Breast epithelium (tissue), 4 donors: ENCODE results near the gene CHURC1. TPM values are rescaled to one million over a fixed set of nuclear protein-coding genes. Genes with fewer than 3 reads are reported as not detected.

ENCODE experiments used
- DNase-seq, 2 donors: peaks; one replicate each; pipeline ENCODE4 v3.0.0-alpha.2; 2019; ENCODE audit warnings: low spot score in 2 of 2
- H3K27ac ChIP-seq, 2 donors: fragments of 200-600 bp; sonication (generic) in 1 of 2; one replicate each; pipeline ENCODE4 v1.5.1; 2016 to 2019; ENCODE audit warnings: mild to moderate bottlenecking in 1 of 2
- H3K27me3 ChIP-seq, 2 donors: fragments of 200-600 bp; sonication (generic) in 1 of 2; one replicate each; pipeline versions ENCODE4 v1.5.1 to v1.6.0; 2017 to 2019; ENCODE audit warnings: control low read depth in 1 of 2, mild to moderate bottlenecking in 1 of 2
- H3K36me3 ChIP-seq: fragments of 200-600 bp; one replicate; pipeline ENCODE4 v1.5.1; 2019
- H3K4me1 ChIP-seq, 2 donors: fragments of 200-600 bp; sonication (generic); one replicate each; pipeline ENCODE4 v1.5.1; 2016 to 2019; ENCODE audit warnings: control low read depth in 1 of 2
- H3K4me3 ChIP-seq, 3 donors: fragments of 200-600 bp; sonication (generic); 1 replicate in 2 of 3; 2 replicates in 1 of 3; pipeline ENCODE4 v1.5.1; 2016 to 2019; ENCODE audit warnings: mild to moderate bottlenecking in 3 of 3, moderate library complexity in 2 of 3
- H3K9me3 ChIP-seq, 2 donors: fragments of 200-600 bp; sonication (generic) in 1 of 2; one replicate each; pipeline ENCODE4 v1.5.1; 2016 to 2019; ENCODE audit warnings: control low read depth in 1 of 2
- POLR2A ChIP-seq: fragments of 450-650 bp; IDR thresholded peaks from one replicate; pipeline ENCODE4 v1.6.1; 2016; ENCODE audit warnings: antibody characterized with exemption, mild to moderate bottlenecking, moderate library complexity
- POLR2AphosphoS5 ChIP-seq, 3 donors: sonication (generic); formaldehyde crosslinking; IDR thresholded peaks; one replicate each; pipeline ENCODE4 v1.6.1; 2017; ENCODE audit warnings: antibody characterized with exemption in 3 of 3
- intact Hi-C: fragments of 100-400 bp; cut with DNase I; formaldehyde crosslinking; loops from one replicate; pipeline ENCODE4 v1.15.1; 2023; ENCODE audit warnings: low total_unique reads
- total RNA-seq, 3 donors: library from RNA; depleted of rRNA; stranded (reverse); fragments of >200 nt; gene quantifications; one replicate each; pipeline ENCODE4 v1.1.0, GENCODE V29; 2016
- TF ChIP-seq, protein P1 (sequence below), 3 donors: fragments of 450-650 bp; IDR thresholded peaks; one replicate each; pipeline ENCODE4 v1.5.1; 2016 to 2017; ENCODE audit warnings: antibody characterized with exemption in 3 of 3, mild to moderate bottlenecking in 3 of 3, moderate library complexity in 3 of 3

The CHURC1 gene
- total RNA-seq, 3 donors from 2014 or later: 85.6 to 122 (median 102) TPM

DNA sequence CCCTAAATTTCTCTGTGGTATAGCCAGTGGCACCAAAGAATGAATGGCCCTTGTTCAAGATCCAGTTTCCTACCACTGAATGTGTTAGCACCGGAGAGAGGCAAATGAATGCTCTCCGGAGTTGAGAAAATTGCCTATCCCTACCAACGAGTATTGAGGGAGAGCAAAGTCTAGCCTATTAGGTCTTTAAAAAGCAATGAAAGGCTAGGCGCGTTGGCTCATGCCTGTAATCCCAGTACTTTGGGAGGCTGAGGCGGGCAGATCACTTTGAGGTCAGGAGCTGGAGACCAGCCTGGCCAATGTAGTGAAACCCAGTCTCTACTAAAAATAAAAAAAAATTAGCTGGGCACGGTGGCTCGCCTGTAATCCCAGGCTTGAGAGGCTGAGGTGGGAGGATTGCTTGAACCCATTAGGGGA is 58.8 kb downstream of the CHURC1 start:
- intact Hi-C loops: no loop called here

GRCh38 chr14:64973826-64974225 is 59.6 kb downstream of the CHURC1 start:
- no peak for TF ChIP-seq POLR2AphosphoS5 (IDR thresholded peaks at IDR 0.05)
- no peak for TF ChIP-seq POLR2A
- TF ChIP-seq, protein P1, sequence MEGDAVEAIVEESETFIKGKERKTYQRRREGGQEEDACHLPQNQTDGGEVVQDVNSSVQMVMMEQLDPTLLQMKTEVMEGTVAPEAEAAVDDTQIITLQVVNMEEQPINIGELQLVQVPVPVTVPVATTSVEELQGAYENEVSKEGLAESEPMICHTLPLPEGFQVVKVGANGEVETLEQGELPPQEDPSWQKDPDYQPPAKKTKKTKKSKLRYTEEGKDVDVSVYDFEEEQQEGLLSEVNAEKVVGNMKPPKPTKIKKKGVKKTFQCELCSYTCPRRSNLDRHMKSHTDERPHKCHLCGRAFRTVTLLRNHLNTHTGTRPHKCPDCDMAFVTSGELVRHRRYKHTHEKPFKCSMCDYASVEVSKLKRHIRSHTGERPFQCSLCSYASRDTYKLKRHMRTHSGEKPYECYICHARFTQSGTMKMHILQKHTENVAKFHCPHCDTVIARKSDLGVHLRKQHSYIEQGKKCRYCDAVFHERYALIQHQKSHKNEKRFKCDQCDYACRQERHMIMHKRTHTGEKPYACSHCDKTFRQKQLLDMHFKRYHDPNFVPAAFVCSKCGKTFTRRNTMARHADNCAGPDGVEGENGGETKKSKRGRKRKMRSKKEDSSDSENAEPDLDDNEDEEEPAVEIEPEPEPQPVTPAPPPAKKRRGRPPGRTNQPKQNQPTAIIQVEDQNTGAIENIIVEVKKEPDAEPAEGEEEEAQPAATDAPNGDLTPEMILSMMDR (IDR thresholded peaks at IDR 0.05): no peak
- Histone ChIP-seq H3K36me3 (no peaks in the 10 kb centered on the region), H3K4me1 (peaks cover 0 to 13% of the 10 kb centered on the region in 2 donors), H3K27me3 (no peaks in the 10 kb centered on the region), H3K4me3 (no peak overlapping the region), H3K27ac (no peak overlapping the region), H3K9me3 (no peaks in the 10 kb centered on the region)
- DNase-seq: no peak
- intact Hi-C loops: no loop called here

More for the DNA sequence above, 58.8 kb downstream of the CHURC1 start:
- H3K36me3 ChIP-seq: no peaks in the 10 kb centered on the region
- peaks cover 0 to 13% of the 10 kb centered on the region in 2 donors for H3K4me1 ChIP-seq
- DNase-seq: no peak
- TF ChIP-seq, protein P1 (IDR thresholded peaks at IDR 0.05): no peak
- no peak for TF ChIP-seq POLR2A
- no peak for TF ChIP-seq POLR2AphosphoS5 (IDR thresholded peaks at IDR 0.05)
- H3K4me3 ChIP-seq: no peak overlapping the region
- no peaks in the 10 kb centered on the region for H3K9me3 ChIP-seq
- no peaks in the 10 kb centered on the region for H3K27me3 ChIP-seq
- H3K27ac ChIP-seq: no peak overlapping the region

DNA sequence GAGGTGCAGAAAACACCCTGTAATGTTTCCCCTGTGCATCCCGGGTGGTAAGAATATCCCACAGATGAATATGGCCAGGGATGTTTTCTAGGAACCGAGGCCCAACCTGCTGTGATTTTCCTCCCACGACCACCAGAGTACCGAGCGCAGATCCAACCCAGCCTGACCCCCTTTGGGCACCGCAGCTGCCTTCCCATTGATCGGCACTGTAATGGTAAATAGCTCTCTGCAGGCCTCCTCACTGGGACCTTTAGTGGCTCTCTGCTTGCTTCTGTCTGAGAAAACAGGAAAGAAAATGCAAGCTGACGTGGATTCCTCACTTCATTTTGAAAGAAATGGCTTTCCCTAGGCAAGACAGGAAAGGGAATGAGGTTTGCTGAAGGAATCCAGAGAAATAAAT is 60.3 kb downstream of the CHURC1 start:
- Histone ChIP-seq H3K36me3 (no peaks in the 10 kb centered on the region), H3K27me3 (no peaks in the 10 kb centered on the region), H3K27ac (no peak overlapping the region), H3K9me3 (no peaks in the 10 kb centered on the region), H3K4me3 (no peak overlapping the region), H3K4me1 (peaks cover 0 to 13% of the 10 kb centered on the region in 2 donors)
- TF ChIP-seq, protein P1 (IDR thresholded peaks at IDR 0.05): no peak
- TF ChIP-seq POLR2AphosphoS5 (IDR thresholded peaks at IDR 0.05): no peak
- no peak for TF ChIP-seq POLR2A
- no peak for DNase-seq
- intact Hi-C loops: no loop called here

DNA sequence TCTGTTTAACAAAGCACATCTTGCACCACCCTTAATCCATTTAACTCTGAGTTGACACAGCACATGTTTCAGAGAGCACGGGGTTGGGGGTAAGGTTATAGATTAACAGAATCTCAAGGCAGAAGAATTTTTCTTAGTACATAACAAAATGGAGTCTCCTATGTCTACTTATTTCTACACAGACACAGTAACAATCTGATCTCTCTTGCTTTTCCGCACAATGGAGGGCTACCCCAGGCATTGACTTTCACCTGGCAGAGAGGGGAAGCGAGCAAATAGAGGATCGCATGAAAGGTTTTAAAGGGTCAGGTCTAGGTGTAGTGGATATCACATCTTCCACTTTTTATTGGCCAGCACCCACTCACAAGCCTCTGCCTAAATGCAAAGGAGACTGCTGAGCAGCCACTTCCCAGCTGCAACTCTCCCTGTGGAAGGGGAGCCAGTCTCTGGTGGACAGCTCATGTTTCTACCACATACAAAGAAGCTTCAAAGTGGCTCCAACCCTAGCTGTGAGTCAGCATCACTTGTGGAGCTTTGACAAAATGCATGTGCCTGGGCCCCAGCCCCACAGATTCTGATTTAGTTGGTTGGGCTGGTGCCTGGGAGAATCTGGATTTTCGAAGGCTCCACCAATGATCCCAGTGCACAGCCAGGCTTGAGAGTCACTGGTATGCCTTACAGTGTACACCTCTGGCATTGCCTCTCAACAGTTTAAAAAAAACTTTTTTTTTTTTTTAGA is 65.2 kb downstream of the CHURC1 start:
- no peak overlapping the region for H3K4me3 ChIP-seq
- intact Hi-C loops: no loop called here
- no peak for TF ChIP-seq POLR2AphosphoS5 (IDR thresholded peaks at IDR 0.05)
- no peak for TF ChIP-seq POLR2A
- TF ChIP-seq, protein P1 (IDR thresholded peaks at IDR 0.05): no peak
- H3K36me3 ChIP-seq: no peaks in the 10 kb centered on the region
- H3K27ac ChIP-seq: no peak overlapping the region
- no peaks in the 10 kb centered on the region for H3K9me3 ChIP-seq
- H3K4me1 ChIP-seq: peaks cover 0 to 6% of the 10 kb centered on the region in 2 donors
- H3K27me3 ChIP-seq: no peaks in the 10 kb centered on the region
- DNase-seq: no peak

DNA sequence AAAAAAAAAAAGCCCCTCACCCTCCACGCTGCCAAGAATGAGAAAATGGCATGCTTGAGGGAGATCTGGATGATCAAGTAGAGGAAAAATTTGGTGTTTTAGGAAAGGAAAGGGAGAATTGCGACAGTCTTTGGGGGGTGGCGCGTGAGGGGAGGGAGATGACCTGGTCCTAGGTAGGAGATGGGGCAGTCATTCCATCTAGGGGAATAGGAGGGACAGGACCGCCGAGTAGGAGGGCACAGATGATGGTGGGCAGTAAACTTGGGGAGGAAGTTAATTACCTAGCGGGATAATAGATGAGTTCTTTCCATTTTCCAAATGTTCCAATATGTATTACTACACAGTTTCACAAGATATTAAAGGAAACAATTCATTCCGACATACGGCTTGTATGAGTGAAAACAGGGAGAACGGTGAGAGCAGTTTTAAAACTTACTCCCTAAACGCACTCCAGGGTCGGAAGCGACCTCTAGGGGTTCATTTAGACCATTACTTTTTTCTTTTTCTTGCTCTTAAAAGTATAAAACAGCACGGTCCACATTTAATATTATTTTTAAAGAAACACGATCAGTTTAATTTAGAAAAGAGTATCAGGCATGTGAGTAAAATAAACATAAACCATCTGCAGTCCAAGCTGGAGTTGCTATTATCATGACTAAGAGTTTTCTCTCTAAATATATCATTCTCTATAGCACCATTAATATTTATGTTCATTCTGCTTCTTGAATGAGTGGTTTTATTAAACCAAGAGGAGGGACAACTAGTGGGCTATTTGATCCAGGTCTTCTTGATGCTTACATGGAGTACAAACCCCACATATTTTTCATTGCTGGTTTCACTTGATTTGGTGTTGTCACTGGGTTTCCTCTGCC is 69.4 kb downstream of the CHURC1 start:
- intact Hi-C loops: no loop called here
- H3K4me3 ChIP-seq: peak overlapping the region in 2 of 3 donors; percentile 30 to 52
- H3K27ac ChIP-seq: peak overlapping the region in 1 of 2 donors; percentile 22

More for the DNA sequence above, 69.4 kb downstream of the CHURC1 start:
- H3K36me3 ChIP-seq: no peaks in the 10 kb centered on the region
- DNase-seq: no peak
- H3K4me1 ChIP-seq: peaks cover 0 to 6% of the 10 kb centered on the region in 2 donors
- no peaks in the 10 kb centered on the region for H3K9me3 ChIP-seq
- no peaks in the 10 kb centered on the region for H3K27me3 ChIP-seq
- TF ChIP-seq POLR2A (no peak), POLR2AphosphoS5 (IDR thresholded peaks at IDR 0.05) (no peak)
- TF ChIP-seq, protein P1 (IDR thresholded peaks at IDR 0.05): peak; percentile 14 to 72 (median 50)
